Upper lobe of right lung (tissue), 1 donor: Measurements from ENCODE around the gene HDAC11. TPM values are rescaled to one million over a fixed set of nuclear protein-coding genes. Genes with fewer than 3 reads are reported as not detected.

ENCODE experiments used
- ATAC-seq: fragments of 200-7000 bp; cut with Tn5 transposase; one replicate; pipeline ENCODE4 v1.9.1; 2020; ENCODE audit warnings: mild to moderate bottlenecking, moderate library complexity
- DNase-seq: peaks from one replicate; pipeline ENCODE4 v3.0.0-alpha.2; 2020
- H3K27ac ChIP-seq: fragments of 200-600 bp; one replicate; pipeline ENCODE4 v1.8.0; 2022
- H3K27me3 ChIP-seq: fragments of 200-600 bp; one replicate; pipeline ENCODE4 v1.8.0; 2022; ENCODE audit warnings: mild to moderate bottlenecking
- H3K36me3 ChIP-seq: fragments of 200-600 bp; one replicate; pipeline ENCODE4 v1.8.0; 2022
- H3K4me1 ChIP-seq: fragments of 200-600 bp; one replicate; pipeline ENCODE4 v1.8.0; 2022
- H3K4me3 ChIP-seq: fragments of 200-600 bp; one replicate; pipeline ENCODE4 v1.8.0; 2022; ENCODE audit warnings: mild to moderate bottlenecking
- H3K9me3 ChIP-seq: fragments of 200-600 bp; one replicate; pipeline ENCODE4 v1.8.0; 2022
- intact Hi-C: fragments of 100-400 bp; cut with DNase I; formaldehyde crosslinking; loops from one replicate; pipeline ENCODE4 v1.11.0; 2022
- total RNA-seq: library from RNA; stranded (reverse); fragmentation: NEBNext Ultra II Directional; extraction: Animal tissue kit (Norgen Biotek cat#: 25700); gene quantifications from one replicate; pipeline ENCODE4 v1.2.1, GENCODE V29; 2021
- TF ChIP-seq, protein P1 (sequence below): fragments of 200-600 bp; IDR thresholded peaks from one replicate; pipeline ENCODE4 v1.8.0; 2022; ENCODE audit warnings: antibody characterized with exemption
- donor health status: DM: no; HTN: yes; CAD: no; lungs with severe emphysema.

Gene HDAC11
- total RNA-seq, 1 donor from 2014 or later: 15.0 TPM

DNA sequence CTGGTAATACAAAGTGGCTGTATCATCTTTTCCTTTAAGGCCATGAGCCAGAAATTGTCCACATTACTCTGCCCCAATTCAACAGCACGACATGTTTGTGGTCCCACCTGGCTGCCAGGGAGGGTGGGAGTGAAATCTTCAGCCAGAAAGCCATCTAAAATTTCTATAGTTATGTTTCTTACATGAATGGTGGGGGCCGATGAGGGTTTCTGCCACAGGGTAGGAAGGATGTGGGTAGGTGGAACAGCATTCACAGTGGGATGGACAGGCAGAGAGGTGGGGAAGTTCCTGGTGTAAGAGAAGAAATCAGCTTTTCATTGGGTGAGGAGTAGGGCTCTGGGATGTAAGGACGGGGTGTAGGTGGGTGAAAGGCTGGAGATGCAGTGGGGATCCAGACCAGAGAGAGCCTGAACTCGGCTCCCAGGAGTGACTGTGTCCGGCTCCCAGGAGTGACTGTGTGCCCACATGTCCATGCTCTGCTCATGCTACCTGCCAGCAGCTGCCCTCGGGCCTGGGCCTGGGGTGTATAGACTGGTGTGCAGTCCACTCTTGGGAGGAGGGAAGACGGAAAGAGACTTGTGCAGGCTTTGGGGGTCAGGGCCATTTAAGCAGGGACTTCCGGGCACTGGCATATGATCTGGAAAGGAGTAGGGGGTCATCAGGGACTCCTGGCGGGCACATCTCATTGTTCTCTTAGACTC, 65.0 kb downstream of the HDAC11 start:
- intact Hi-C loops: no loop called here
- no peak for DNase-seq
- H3K27ac ChIP-seq: no peak overlapping the region
- H3K27me3 ChIP-seq: peaks cover 8% of the 10 kb centered on the region
- TF ChIP-seq, protein P1, sequence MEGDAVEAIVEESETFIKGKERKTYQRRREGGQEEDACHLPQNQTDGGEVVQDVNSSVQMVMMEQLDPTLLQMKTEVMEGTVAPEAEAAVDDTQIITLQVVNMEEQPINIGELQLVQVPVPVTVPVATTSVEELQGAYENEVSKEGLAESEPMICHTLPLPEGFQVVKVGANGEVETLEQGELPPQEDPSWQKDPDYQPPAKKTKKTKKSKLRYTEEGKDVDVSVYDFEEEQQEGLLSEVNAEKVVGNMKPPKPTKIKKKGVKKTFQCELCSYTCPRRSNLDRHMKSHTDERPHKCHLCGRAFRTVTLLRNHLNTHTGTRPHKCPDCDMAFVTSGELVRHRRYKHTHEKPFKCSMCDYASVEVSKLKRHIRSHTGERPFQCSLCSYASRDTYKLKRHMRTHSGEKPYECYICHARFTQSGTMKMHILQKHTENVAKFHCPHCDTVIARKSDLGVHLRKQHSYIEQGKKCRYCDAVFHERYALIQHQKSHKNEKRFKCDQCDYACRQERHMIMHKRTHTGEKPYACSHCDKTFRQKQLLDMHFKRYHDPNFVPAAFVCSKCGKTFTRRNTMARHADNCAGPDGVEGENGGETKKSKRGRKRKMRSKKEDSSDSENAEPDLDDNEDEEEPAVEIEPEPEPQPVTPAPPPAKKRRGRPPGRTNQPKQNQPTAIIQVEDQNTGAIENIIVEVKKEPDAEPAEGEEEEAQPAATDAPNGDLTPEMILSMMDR: no peak
- H3K9me3 ChIP-seq: no peaks in the 10 kb centered on the region
- H3K4me1 ChIP-seq: peaks cover 15% of the 10 kb centered on the region
- H3K36me3 ChIP-seq: no peaks in the 10 kb centered on the region
- no peak for ATAC-seq
- H3K4me3 ChIP-seq: no peak overlapping the region

GRCh38 chr3:13545952-13546454, 65.9 kb downstream of the HDAC11 start:
- ATAC-seq (no peak), DNase-seq (no peak)
- Histone ChIP-seq H3K9me3 (no peaks in the 10 kb centered on the region), H3K27ac (no peak overlapping the region), H3K27me3 (peaks cover 8% of the 10 kb centered on the region), H3K36me3 (no peaks in the 10 kb centered on the region), H3K4me3 (no peak overlapping the region), H3K4me1 (peaks cover 11% of the 10 kb centered on the region)
- intact Hi-C loops: no loop called here
- TF ChIP-seq, protein P1: no peak

- no peak for ATAC-seq
- H3K4me3 ChIP-seq: no peak overlapping the region
- DNase-seq: no peak
- H3K27ac ChIP-seq: peak overlapping the region; percentile 17
- peaks cover 11% of the 10 kb centered on the region for H3K4me1 ChIP-seq
- H3K27me3 ChIP-seq: peaks cover 8% of the 10 kb centered on the region
- no peaks in the 10 kb centered on the region for H3K9me3 ChIP-seq
- intact Hi-C loops: no loop called here
- H3K36me3 ChIP-seq: no peaks in the 10 kb centered on the region
- TF ChIP-seq, protein P1: no peak
Measured at GRCh38 chr3:13546667-13547171, 66.6 kb downstream of the HDAC11 start.

DNA sequence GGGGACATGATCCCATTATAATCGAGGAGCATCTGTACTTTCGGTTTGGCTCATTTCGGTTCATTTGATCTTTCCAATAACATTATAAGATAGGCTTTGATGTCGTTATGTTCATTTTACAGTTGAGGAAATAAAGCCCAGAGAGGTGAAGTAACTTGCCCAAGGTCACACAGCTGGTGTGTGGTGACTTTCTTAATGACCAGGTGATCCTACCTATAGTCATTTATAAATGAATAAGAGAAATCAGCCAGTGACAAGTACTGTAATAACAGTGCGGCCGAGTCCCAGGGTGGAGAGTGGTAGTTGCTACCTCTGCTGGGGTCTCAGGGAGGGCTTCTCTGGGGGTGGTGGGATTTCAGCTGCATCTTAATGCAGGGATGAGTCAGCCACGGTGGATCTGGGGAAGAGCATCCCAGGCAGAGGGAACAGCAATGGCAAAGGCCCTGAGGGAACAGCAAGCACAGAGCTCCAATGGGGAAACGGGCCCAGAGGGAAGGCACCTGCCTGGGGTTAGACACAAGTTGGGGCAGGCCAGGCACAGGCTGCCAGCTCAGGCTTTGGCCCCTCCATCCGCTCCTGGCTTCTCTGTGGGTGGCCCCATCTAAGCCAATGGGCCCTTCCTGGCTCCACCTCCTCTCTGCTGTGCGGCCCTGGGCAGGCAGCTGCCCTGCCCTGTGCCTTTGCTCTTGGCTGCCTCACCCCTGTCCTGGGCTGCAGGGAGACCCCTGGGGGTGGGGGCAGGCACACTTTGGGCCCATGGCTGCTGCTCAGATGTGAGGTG, 67.7 kb downstream of the HDAC11 start:
- no peak for DNase-seq
- TF ChIP-seq, protein P1: no peak
- no peak overlapping the region for H3K4me3 ChIP-seq
- H3K9me3 ChIP-seq: no peaks in the 10 kb centered on the region
- H3K36me3 ChIP-seq: no peaks in the 10 kb centered on the region
- H3K27me3 ChIP-seq: peaks cover 8% of the 10 kb centered on the region
- intact Hi-C loops: no loop called here
- H3K4me1 ChIP-seq: peaks cover 11% of the 10 kb centered on the region
- no peak for ATAC-seq
- no peak overlapping the region for H3K27ac ChIP-seq

- Histone ChIP-seq H3K4me3 (peak within 1 kb of the TSS; percentile 29), H3K27me3 (peaks cover 8% of the 10 kb centered on the region), H3K36me3 (no peaks in the 10 kb centered on the region), H3K4me1 (peaks cover 10% of the 10 kb centered on the region), H3K27ac (no peak within 1 kb of the TSS), H3K9me3 (no peaks in the 10 kb centered on the region)
- intact Hi-C loops: no loop called here
- ATAC-seq (peak; percentile 84), DNase-seq (peak; percentile 72)
- TF ChIP-seq, protein P1: no peak
Measured at GRCh38 chr3:13548696-13549622, 68.9 kb downstream of the HDAC11 start, which contains the start of gene FBLN2. Gene FBLN2 (plus strand): TSS chr3:13549125. CDS start chr3:13570356, 21,231 bp downstream.
